GM13976 (cell line): ENCODE data around the gene NEGR1.

Experiments
- DNase-seq: peaks from one replicate; pipeline ENCODE4 v3.0.0; 2012; ENCODE audit warnings: low spot score
- CTCF ChIP-seq: IDR thresholded peaks from 2 replicates; pipeline ENCODE4 v1.5.1; 2012; ENCODE audit warnings: borderline replicate concordance, mild to moderate bottlenecking; ENCODE audit not compliant: insufficient read depth; ENCODE audit errors: extremely low read depth, missing control alignments, control extremely low read depth
- in situ Hi-C: fragments of 300-500 bp; cut with MboI; formaldehyde crosslinking; loops from one replicate; pipeline ENCODE4 v1.12.0; 2022; ENCODE audit warnings: low sequenced_read_pairs, mixed read lengths, inconsistent platforms; ENCODE audit not compliant: unreplicated experiment

Gene NEGR1

GRCh38 chr1:71532343-71532742, 750.0 kb downstream of the NEGR1 start:
- TF ChIP-seq CTCF, result no peak
- DNase-seq, result no peak
- in situ Hi-C loops, result no loop called here

- no peak for DNase-seq
- in situ Hi-C loops, result no loop called here
- no peak for TF ChIP-seq CTCF
These were observed 755.5 kb downstream of the NEGR1 start for GRCh38 chr1:71526824-71527223.

GRCh38 chr1:71522721-71523120, 759.6 kb downstream of the NEGR1 start:
- no peak for DNase-seq
- no peak for TF ChIP-seq CTCF
- in situ Hi-C loops, result no loop called here

- no peak for DNase-seq
- TF ChIP-seq CTCF, result peak; percentile 34
- in situ Hi-C loops, result no loop called here
These were observed 760.6 kb downstream of the NEGR1 start for GRCh38 chr1:71521655-71522264.

GRCh38 chr1:71511505-71511904, 770.8 kb downstream of the NEGR1 start:
- in situ Hi-C loops, result no loop called here
- no peak for TF ChIP-seq CTCF
- DNase-seq, result no peak

GRCh38 chr1:71510725-71511124, 771.6 kb downstream of the NEGR1 start:
- TF ChIP-seq CTCF, result no peak
- DNase-seq, result no peak
- in situ Hi-C loops, result no loop called here
